GM10266 (cell line): ENCODE measurements around the gene ALDOC.
A peak's percentile ranks its signal among the peaks of the same experiment; 100 is the strongest.

ENCODE experiments used
- DNase-seq: peaks from one replicate; pipeline ENCODE4 v3.0.0; 2012; ENCODE audit errors: extremely low spot score
- TF ChIP-seq, protein P1 (sequence below): IDR thresholded peaks from 2 replicates; pipeline ENCODE4 v1.5.1; 2012; ENCODE audit warnings: mild to moderate bottlenecking, low read depth; ENCODE audit not compliant: control insufficient read depth, insufficient read depth; ENCODE audit errors: missing control alignments

ALDOC gene

DNA sequence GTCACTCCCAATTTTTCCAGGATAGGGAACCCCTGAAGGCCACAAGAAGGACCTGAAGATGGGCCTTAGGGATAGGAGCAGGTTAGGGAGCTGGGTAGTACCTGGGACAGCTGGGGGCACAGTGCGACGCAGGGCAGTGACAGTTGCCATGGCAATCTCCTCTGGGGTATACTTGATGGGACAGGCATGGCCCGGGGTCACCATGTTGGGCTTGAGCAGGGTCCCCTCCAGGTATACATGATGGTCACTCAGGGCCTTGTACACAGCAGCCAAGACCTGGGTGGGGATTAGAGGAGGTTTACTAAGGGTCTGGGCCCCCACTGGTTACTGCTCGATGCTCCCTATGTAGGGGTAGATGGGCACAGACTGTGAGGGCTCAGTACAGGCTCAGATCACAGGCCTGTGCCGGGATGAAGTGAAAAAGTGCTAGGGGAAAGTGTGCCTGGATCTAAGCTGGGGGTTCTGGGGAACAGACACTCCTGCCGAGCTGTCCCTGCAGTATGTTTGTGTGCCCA lies 2.7 kb downstream of the ALDOC start:
- no peak for DNase-seq
- TF ChIP-seq, protein P1, sequence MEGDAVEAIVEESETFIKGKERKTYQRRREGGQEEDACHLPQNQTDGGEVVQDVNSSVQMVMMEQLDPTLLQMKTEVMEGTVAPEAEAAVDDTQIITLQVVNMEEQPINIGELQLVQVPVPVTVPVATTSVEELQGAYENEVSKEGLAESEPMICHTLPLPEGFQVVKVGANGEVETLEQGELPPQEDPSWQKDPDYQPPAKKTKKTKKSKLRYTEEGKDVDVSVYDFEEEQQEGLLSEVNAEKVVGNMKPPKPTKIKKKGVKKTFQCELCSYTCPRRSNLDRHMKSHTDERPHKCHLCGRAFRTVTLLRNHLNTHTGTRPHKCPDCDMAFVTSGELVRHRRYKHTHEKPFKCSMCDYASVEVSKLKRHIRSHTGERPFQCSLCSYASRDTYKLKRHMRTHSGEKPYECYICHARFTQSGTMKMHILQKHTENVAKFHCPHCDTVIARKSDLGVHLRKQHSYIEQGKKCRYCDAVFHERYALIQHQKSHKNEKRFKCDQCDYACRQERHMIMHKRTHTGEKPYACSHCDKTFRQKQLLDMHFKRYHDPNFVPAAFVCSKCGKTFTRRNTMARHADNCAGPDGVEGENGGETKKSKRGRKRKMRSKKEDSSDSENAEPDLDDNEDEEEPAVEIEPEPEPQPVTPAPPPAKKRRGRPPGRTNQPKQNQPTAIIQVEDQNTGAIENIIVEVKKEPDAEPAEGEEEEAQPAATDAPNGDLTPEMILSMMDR: no peak

DNA sequence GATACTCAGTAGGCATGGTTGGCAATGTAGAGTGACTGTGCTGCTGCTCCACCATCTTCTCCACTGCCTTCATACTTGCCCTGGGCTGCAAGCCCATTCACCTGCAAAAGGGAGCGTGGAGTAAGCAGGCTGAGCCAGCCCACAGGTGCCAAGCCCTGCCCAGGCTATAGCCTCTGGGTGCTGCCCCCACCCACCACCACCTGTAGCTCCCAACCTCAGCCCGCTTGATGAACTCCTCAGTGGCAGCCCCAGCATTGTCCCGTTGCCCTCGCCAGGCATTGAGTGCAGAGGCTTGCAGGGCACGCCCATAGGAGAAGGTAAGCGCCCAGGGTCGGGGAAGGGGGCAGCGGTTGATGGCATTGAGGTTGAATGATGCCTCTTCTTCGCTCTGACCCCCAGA lies 3.2 kb downstream of the ALDOC start:
- no peak for DNase-seq
- TF ChIP-seq, protein P1: no peak

DNA sequence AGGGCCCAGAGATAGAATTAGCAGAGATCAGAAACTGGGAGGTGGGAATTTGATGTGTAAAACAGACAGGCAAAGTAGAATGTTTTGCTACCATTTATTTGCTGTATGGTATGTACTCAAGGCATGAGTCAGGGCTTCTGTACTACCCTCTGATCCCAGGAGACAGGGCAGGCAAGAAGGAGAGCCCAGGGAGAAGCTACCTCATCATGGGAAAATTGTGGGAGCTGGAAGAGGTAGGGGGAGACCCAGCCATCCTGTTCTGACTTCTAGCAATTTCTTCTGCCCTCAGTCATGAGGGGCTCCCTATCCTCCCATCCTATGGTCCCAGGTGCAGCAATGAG lies 3.7 kb downstream of the ALDOC start:
- no peak for DNase-seq
- TF ChIP-seq, protein P1: no peak

DNA sequence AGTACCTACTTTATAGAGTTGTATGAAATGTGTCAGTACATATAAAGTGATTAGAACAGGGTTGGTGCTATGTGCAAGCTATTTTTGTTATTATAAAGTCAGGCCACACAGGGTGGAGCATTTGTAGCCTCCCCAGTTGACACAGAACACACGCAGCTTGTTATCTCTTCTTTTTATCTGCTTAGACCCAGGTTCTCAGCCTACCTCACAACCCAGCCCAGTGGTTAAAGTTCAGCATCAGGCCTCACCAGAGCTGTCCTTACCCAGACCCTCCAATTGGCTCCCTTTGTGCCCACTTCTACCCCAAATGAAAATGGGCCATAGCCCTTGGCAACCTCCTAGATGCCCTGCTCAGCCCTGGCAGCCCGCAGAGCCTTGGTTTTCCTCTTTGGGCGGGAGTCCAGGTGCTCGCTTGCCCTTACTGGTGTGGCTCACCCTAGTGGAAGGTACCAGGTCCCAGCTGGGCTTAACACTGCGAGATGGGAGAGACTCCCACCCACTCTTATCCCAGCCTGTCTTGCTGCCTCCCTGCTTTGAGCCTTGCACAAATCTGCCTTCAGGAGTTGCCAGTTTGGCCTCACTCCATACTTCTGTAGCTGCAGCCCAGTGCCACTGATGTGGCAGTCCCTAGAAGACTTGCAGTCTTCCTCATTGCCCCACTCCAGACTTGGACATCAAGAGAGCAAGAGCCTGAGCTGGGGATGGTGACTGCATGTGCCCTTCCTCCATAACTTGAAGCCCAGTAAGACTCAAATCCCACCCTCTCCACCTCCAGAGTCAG lies 4.2 kb downstream of the ALDOC start:
- DNase-seq: no peak
- TF ChIP-seq, protein P1: no peak

DNA sequence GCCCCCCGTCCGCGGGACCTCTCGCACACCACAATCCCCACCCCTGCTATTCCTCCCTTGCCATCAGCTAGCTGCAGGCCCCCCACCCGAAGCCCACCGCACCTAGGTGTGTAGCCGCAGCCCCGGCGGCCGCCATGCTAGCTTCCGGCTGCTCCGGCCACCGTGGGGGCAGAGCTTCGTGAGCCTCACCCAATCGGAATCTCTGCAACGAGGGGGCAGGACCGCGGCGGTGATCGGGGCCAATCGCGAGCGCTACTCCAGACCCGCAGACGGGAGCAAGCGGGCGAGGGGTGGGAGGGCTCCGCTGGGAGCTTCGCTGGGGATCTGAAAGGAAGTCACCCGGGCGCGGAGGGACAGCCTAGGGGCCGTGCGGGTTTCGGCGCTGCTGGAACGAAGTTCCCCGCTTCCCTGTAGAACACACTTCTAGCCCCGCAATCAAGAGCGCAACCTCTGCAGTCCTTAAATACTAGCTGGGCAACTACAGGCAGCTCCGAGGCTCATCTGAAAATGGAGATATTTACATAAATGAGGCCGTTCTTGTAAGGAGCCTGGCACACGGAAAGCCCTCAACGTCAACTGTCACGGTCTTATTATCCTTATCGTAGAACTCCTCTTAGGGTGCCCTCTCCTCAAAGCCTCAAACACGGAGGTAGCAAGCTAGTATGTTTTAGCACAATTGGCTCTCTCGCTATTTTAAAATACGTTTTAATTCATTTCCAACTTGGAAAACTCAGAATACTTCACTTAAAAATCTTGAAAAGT lies 5.2 kb downstream of the ALDOC start, which contains the start of gene PIGS:
PIGS (minus strand) TSS at position 164 of the 762 bp plus-strand sequence; CDS start at position 136, 28 bp downstream.
- DNase-seq: peak; percentile 90
- TF ChIP-seq, protein P1: no peak

DNA sequence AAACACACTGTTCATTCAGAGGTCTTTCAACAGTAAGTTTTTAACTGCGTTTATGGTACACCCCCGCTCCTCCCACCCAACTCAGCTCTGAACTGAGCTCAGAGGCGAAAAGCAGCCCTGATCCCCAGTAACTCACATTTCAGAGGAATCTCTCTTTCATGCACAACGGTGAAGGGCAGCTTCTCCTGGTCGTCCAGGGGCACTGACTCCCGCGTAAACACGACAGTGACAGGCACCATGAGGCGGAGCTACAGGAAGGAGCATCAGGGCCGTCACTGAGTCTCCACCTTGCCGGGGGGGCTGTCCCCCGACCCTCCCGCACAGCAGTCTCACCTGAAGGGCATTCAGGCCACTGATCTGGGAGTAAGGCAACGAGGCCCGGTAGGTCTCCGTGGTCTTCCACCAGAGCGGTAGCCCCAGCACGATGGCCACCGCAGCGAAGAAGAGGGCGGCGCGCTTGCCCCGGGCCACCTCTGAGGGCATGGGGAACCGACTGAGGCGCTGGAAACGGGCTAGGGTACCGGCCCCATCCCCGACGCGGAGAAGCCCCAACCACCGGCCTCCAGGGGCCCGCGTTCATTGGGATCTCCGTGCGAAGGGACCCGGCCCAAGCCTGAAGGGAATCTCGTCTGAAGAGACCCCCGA lies 5.9 kb downstream of the ALDOC start:
- DNase-seq: no peak
- TF ChIP-seq, protein P1: no peak
